IPS-18a (cell line): ENCODE results near the gene RNF13.
"Not testable (repeated sequence)": the region's sequence is repeated elsewhere in the genome, so short reads cannot be mapped to it uniquely, and the experiment has no call there.

Source experiments
- H3K27ac ChIP-seq: one replicate; pipeline ENCODE4 v1.5.1; 2013; ENCODE audit warnings: low read length
- H3K27me3 ChIP-seq: one replicate; pipeline ENCODE4 v1.6.1; 2013; ENCODE audit warnings: mild to moderate bottlenecking, low read length; ENCODE audit not compliant: control insufficient read depth, insufficient read depth
- H3K36me3 ChIP-seq: one replicate; pipeline ENCODE4 v1.6.1; 2013; ENCODE audit warnings: low read depth, low read length; ENCODE audit not compliant: control insufficient read depth
- H3K4me1 ChIP-seq: one replicate; pipeline ENCODE4 v1.6.1; 2013; ENCODE audit warnings: low read depth, low read length; ENCODE audit not compliant: control insufficient read depth
- H3K4me3 ChIP-seq: one replicate; pipeline ENCODE4 v1.5.1; 2013; ENCODE audit warnings: low read length
- H3K9ac ChIP-seq: one replicate; pipeline ENCODE4 v1.6.1; 2013; ENCODE audit warnings: mild to moderate bottlenecking, low read length, moderate library complexity
- H3K9me3 ChIP-seq: one replicate; pipeline ENCODE4 v1.6.1; 2013; ENCODE audit warnings: low read depth, low read length; ENCODE audit not compliant: control insufficient read depth

The RNF13 gene

GRCh38 chr3:149820183-149820582, 7.2 kb downstream of the RNF13 start:
- no peak overlapping the region for H3K4me3 ChIP-seq
- H3K9ac ChIP-seq: no peak overlapping the region

GRCh38 chr3:149826636-149827035, 13.6 kb downstream of the RNF13 start:
- Histone ChIP-seq H3K4me1 (peaks cover 9% of the 10 kb centered on the region), H3K27me3 (no peaks in the 10 kb centered on the region), H3K27ac (no peak overlapping the region), H3K36me3 (no peaks in the 10 kb centered on the region), H3K9me3 (peaks cover 16% of the 10 kb centered on the region), H3K9ac (no peak overlapping the region), H3K4me3 (no peak overlapping the region)

More at GRCh38 chr3:149820183-149820582, 7.2 kb downstream of the RNF13 start:
- Histone ChIP-seq H3K27ac (no peak overlapping the region), H3K36me3 (no peaks in the 10 kb centered on the region), H3K9me3 (no peaks in the 10 kb centered on the region), H3K27me3 (no peaks in the 10 kb centered on the region), H3K4me1 (peaks cover 2% of the 10 kb centered on the region)

GRCh38 chr3:149828390-149828789, 15.4 kb downstream of the RNF13 start:
- H3K4me1 ChIP-seq: peaks cover 9% of the 10 kb centered on the region
- H3K4me3 ChIP-seq: no peak overlapping the region
- H3K9me3 ChIP-seq: peaks cover 32% of the 10 kb centered on the region
- H3K27ac ChIP-seq: no peak overlapping the region
- no peaks in the 10 kb centered on the region for H3K36me3 ChIP-seq
- H3K27me3 ChIP-seq: no peaks in the 10 kb centered on the region
- no peak overlapping the region for H3K9ac ChIP-seq

- H3K9me3 ChIP-seq: peaks cover 40% of the 10 kb centered on the region
- H3K36me3 ChIP-seq, H3K4me3 ChIP-seq, H3K4me1 ChIP-seq, H3K27ac ChIP-seq, H3K27me3 ChIP-seq, H3K9ac ChIP-seq: not testable (repeated sequence)
Measured at GRCh38 chr3:149829631-149830030, 16.6 kb downstream of the RNF13 start.

GRCh38 chr3:149830902-149831301, 17.9 kb downstream of the RNF13 start:
- Histone ChIP-seq H3K9me3 (peaks cover 46% of the 10 kb centered on the region), H3K27ac (no peak overlapping the region), H3K4me1 (peaks cover 5% of the 10 kb centered on the region), H3K9ac (no peak overlapping the region), H3K36me3 (no peaks in the 10 kb centered on the region), H3K4me3 (no peak overlapping the region), H3K27me3 (no peaks in the 10 kb centered on the region)

- no peak overlapping the region for H3K9ac ChIP-seq
- peaks cover 46% of the 10 kb centered on the region for H3K9me3 ChIP-seq
- H3K36me3 ChIP-seq: no peaks in the 10 kb centered on the region
- no peak overlapping the region for H3K27ac ChIP-seq
- H3K4me3 ChIP-seq: no peak overlapping the region
- no peaks in the 10 kb centered on the region for H3K27me3 ChIP-seq
- H3K4me1 ChIP-seq: peaks cover under 1% of the 10 kb centered on the region
Measured at GRCh38 chr3:149831321-149831720, 18.3 kb downstream of the RNF13 start.

- Histone ChIP-seq H3K27me3 (no peaks in the 10 kb centered on the region), H3K9me3 (peaks cover 53% of the 10 kb centered on the region), H3K36me3 (no peaks in the 10 kb centered on the region), H3K27ac (no peak overlapping the region), H3K4me1 (no peaks in the 10 kb centered on the region), H3K4me3 (no peak overlapping the region), H3K9ac (no peak overlapping the region)
Measured at GRCh38 chr3:149832086-149832485, 19.1 kb downstream of the RNF13 start.

- no peak overlapping the region for H3K9ac ChIP-seq
- peaks cover 63% of the 10 kb centered on the region for H3K9me3 ChIP-seq
- H3K27me3 ChIP-seq: no peaks in the 10 kb centered on the region
- no peaks in the 10 kb centered on the region for H3K4me1 ChIP-seq
- no peak overlapping the region for H3K4me3 ChIP-seq
- H3K27ac ChIP-seq: no peak overlapping the region
- H3K36me3 ChIP-seq: no peaks in the 10 kb centered on the region
Measured at GRCh38 chr3:149833241-149833640, 20.2 kb downstream of the RNF13 start.

- H3K9ac ChIP-seq, H3K36me3 ChIP-seq, H3K27ac ChIP-seq, H3K4me3 ChIP-seq, H3K27me3 ChIP-seq, H3K4me1 ChIP-seq: not testable (repeated sequence)
- peaks cover 33% of the 10 kb centered on the region for H3K9me3 ChIP-seq
Measured at GRCh38 chr3:149838491-149838890, 25.5 kb downstream of the RNF13 start.

- not testable (repeated sequence) for H3K27ac ChIP-seq
Measured at GRCh38 chr3:149839469-149839868, 26.5 kb downstream of the RNF13 start.

GRCh38 chr3:149839896-149840295, 26.9 kb downstream of the RNF13 start:
- Histone ChIP-seq H3K9me3 (peaks cover 23% of the 10 kb centered on the region), H3K27me3 (no peaks in the 10 kb centered on the region), H3K27ac (no peak overlapping the region), H3K9ac (no peak overlapping the region), H3K36me3 (no peaks in the 10 kb centered on the region), H3K4me3 (no peak overlapping the region), H3K4me1 (no peaks in the 10 kb centered on the region)

More at GRCh38 chr3:149839469-149839868, 26.5 kb downstream of the RNF13 start:
- H3K4me1 ChIP-seq, H3K9ac ChIP-seq, H3K27me3 ChIP-seq, H3K4me3 ChIP-seq, H3K36me3 ChIP-seq: not testable (repeated sequence)
- H3K9me3 ChIP-seq: peaks cover 27% of the 10 kb centered on the region

GRCh38 chr3:149843502-149843901, 30.5 kb downstream of the RNF13 start:
- H3K9ac ChIP-seq: no peak overlapping the region

More at GRCh38 chr3:149843502-149843901, 30.5 kb downstream of the RNF13 start:
- Histone ChIP-seq H3K4me3 (no peak overlapping the region), H3K36me3 (no peaks in the 10 kb centered on the region), H3K4me1 (no peaks in the 10 kb centered on the region), H3K9me3 (peaks cover under 1% of the 10 kb centered on the region), H3K27ac (no peak overlapping the region), H3K27me3 (no peaks in the 10 kb centered on the region)
